ENCODE data around the gene ZCCHC10.
A peak's percentile ranks its signal among the peaks of the same experiment; 100 is the strongest.
"Not testable (repeated sequence)": the region's sequence is repeated elsewhere in the genome, so short reads cannot be mapped to it uniquely, and the experiment has no call there.

ZCCHC10 gene

GRCh38 chr5:132971483-132972435 is 54.6 kb downstream of the ZCCHC10 start:
- no peak for DNase-seq

DNA sequence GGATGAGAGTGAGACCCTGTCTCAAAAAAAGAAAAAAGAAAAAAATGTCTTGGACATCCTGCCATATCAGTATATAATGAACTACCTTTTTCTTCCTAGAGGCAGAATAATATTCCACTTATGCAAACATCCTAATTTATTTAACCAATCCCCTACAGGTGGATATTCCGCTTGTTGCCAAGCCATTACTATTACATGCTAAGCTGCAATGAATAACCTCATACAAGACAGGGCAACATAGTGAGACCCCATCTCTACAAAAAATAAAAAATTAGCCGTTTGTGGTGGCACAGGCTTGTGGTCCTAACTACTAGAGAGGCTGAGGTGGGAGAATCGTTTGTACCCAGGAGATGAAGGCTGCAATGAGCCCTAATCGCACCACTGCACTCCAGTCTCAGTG is 61.2 kb downstream of the ZCCHC10 start:
- no peak for DNase-seq

DNA sequence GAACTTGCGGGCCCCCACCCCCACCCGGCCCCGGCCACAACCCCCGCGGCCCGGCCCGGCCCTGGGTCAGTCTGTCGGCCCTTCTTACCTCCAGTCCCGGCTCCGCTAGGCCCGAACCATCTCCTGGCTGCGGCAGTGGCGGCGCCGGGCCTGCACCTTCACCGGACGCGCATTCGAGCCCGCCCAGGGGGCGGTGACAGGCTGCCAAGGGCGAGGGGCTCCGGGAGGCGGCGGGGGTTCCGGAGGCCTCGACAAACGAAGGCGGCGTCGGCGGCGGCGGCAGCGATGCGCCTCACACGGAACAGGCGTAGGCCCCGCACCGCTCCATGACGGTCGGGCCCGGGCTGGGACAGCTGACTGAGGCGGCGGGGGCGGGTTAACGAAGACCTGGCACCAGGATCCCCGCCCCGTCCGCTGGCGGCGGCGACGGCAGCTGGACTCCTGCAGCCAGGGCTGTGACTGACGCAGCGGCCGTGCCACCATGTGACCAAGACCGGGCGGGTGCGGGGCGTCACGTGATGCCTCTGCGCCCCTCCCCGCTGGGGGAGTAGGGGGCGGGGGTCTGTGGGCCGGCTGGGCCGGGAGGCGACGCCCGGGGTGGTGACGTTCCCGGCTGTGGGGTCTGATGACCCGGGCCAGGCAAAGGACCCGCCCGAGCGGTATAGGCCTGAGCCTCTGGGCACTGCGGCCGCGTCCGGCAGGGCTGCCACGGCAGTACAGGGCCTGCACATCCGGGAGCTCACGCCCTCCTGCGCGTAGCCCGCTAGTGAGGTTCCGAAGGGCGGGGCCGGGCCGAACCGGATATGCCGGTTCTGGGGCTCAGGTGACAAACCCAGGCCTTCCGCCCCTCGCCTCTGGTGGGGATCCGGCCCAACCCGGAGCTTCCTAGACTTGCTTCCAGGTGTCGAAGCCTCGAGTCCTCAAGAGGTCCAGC is 62.9 kb downstream of the ZCCHC10 start, which contains the start of gene AFF4:
Gene AFF4 (minus strand): TSS at position 464 of the 934 bp plus-strand sequence. CDS start 26,445 bp downstream, outside the sequence.
- DNase-seq, result peak; percentile 92

DNA sequence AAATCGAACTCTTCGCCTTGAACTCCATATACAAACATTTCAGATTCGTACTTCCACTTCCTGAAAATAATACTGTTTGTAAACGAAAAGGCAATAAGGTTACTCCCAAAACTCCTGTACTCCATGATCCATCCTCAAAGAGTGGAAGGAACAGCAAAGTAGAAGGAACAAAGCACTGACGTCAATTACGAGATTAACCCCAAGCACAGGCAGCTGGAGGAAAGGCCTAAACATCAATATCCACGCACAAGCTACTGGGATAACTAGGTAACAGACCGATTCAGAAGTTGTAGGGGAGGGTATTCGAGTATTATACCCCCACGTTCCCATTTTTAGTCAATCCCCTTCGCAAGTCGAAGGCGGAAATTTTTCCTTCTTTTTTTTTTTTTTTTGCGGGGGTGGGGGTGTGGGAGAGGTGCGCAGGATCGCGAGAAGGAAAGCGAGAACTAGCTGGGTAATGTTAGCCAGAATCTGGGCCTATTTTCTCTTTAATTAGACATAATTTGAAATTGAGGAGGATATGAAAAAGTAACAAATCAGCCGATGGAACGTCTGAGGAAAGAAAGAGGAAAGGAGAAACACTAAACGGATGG is 63.8 kb downstream of the ZCCHC10 start:
- no peak for DNase-seq

- no peak for DNase-seq
These were observed 64.5 kb downstream of the ZCCHC10 start for GRCh38 chr5:132961887-132962286.

GRCh38 chr5:132961123-132961815 is 65.1 kb downstream of the ZCCHC10 start:
- DNase-seq, result not testable (repeated sequence)

GRCh38 chr5:132956166-132956799 is 70.1 kb downstream of the ZCCHC10 start:
- not testable (repeated sequence) for DNase-seq

DNA sequence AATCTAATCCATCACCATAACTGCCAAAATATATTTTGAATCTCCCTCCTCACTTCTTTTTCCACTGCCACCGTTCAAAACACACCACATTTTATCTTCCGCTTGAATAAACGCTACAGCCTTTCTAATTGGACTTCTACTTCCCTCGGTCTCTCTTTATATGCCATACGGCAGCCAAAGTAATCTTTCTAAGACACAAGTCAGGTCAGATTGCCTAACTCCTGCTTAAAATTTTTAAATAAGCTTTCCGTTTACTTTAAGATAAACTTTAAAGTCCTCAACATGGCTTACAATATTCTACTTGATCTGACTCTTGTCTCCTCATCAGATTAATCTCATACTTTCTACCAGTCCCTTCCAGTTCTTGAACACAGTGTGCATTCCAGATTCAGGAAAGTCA is 72.6 kb downstream of the ZCCHC10 start:
- DNase-seq, result no peak

DNA sequence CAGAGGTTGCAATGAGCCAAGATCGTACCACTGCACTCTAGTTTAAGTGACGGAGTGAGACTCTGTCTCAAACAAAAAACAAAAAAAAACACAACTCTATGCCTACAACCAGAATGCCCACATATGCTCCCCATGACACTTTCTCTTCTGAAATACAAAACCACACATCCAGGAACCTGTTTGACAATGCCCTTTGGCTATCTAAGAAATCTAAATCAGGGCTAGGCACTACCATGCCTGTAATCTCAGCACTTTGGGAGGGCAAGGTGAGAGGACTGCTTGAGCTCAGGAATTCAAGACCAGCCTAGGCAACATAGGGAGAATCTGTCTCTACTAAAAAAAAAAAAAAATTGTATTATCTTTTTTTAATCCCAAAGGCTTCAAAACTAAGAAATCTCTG is 73.5 kb downstream of the ZCCHC10 start:
- DNase-seq, result no peak

DNA sequence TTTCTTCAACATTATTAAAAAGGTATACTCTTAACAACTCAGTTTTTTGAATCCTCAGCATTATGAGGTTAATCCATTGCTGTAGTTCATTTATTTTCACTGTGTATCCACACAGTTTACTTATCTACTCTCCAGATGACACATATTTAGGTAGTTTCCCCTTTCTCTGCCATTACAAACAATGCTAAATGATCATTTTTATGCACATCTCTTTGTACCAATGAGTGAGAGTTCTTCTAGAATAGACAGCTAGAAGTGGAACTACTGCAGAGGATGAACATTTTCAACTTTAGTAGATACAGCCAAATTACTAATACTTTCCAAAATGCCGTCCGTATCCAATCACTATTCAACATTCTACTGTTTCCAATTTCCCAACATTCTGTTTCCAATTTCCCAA is 74.5 kb downstream of the ZCCHC10 start:
- DNase-seq, result no peak

DNA sequence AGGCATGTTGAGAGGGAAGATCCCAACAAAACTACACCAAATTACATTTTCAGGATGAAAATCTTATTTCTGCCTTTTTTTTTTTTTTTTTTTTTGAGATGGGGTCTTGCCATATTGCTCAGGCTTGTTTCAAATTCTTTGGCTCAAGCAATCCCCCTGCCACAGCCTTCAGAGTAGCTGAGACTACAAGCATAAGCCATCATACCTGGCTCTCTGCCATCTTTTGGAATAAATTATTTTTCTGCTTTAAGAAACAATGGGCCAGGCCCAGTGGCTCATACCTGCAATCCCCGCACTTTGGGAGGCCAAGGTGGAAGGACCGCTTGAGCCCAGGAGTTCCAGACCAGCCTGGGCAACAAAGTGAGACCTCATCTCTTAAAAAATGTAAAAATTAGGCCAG is 77.2 kb downstream of the ZCCHC10 start:
- DNase-seq, result no peak

DNA sequence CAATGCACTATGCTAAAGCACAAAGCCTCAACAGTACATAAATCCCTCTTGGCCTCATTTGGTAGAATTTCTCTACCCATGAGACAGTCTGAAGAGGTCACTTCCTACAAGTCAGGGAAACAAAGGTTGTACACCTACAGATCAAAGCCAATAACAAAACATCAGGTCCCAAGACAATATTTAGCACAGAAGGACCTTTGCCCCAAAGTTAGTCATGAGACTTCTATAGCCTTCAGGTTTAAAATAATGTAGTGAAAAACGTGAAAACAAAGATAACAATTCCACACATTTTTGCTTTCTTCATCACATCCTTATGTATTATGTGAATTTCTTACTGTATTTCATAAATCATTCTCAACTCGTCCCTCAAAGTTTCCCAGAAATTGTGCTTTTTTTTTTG is 78.7 kb downstream of the ZCCHC10 start:
- no peak for DNase-seq
